ENCODE measurements around the gene CELF4. TPM values are rescaled to one million over a fixed set of nuclear protein-coding genes. Genes with fewer than 3 reads are reported as not detected.

Gene CELF4
- total and polyA plus RNA-seq, 4 donors: 0.24 to 3.0 (median 1.3) TPM

DNA sequence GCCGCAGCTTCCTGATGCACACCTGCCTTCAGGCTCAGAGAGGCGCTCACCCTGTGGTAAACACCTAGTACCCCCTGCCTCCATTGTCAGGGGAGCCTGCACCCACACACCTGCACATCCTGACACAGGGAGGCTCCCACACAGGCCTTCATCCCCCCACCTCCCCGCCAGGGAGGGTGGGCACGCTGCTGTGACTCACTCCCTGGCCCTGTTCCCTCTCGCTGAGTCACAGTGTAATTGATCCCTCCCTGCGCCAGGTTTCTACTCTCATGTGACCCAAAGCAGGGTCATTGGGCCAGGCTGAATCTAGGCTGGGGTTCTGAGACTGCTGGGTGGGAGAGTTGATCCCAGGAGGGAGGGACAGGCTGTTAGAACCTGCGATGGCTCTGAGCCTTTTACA is 8.5 kb upstream of the CELF4 start:
- Histone ChIP-seq H3K27ac (ENCODE audit: low read depth in 1 of 2, low read length in 1 of 2) (no peak overlapping the region), H3K4me1 (ENCODE audit: control insufficient read depth in 5 of 5, insufficient read depth in 5 of 5, low read length in 5 of 5) (peaks cover 0 to 12% (median 5%) of the 10 kb centered on the region in 5 donors), H3K27me3 (ENCODE audit: control insufficient read depth in 3 of 3, insufficient read depth in 3 of 3, low read length in 2 of 3) (peaks cover 0 to 10% (median 0%) of the 10 kb centered on the region in 3 donors), H3K4me3 (no peak overlapping the region), H3K9me3 (ENCODE audit: control insufficient read depth in 4 of 4, insufficient read depth in 3 of 4, low read length in 3 of 4) (peaks cover 0 to 2% (median 0%) of the 10 kb centered on the region in 4 donors), H3K9ac (ENCODE audit: insufficient read depth in 1 of 2, low read length in 2 of 2) (no peak overlapping the region), H3K36me3 (ENCODE audit: control insufficient read depth in 4 of 4, insufficient read depth in 4 of 4, low read length in 4 of 4) (no peaks in the 10 kb centered on the region)
- WGBS, 2 donors: 83 to 86% methylated on average over 7 of the region's 7 CpGs
- ATAC-seq (ENCODE audit: insufficient read depth, low FRiP score): no peak
- no peak for DNase-seq
- TF ChIP-seq, protein P1, sequence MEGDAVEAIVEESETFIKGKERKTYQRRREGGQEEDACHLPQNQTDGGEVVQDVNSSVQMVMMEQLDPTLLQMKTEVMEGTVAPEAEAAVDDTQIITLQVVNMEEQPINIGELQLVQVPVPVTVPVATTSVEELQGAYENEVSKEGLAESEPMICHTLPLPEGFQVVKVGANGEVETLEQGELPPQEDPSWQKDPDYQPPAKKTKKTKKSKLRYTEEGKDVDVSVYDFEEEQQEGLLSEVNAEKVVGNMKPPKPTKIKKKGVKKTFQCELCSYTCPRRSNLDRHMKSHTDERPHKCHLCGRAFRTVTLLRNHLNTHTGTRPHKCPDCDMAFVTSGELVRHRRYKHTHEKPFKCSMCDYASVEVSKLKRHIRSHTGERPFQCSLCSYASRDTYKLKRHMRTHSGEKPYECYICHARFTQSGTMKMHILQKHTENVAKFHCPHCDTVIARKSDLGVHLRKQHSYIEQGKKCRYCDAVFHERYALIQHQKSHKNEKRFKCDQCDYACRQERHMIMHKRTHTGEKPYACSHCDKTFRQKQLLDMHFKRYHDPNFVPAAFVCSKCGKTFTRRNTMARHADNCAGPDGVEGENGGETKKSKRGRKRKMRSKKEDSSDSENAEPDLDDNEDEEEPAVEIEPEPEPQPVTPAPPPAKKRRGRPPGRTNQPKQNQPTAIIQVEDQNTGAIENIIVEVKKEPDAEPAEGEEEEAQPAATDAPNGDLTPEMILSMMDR (IDR thresholded peaks at IDR 0.05; ENCODE audit: control extremely low read depth, extremely low read depth): no peak

DNA sequence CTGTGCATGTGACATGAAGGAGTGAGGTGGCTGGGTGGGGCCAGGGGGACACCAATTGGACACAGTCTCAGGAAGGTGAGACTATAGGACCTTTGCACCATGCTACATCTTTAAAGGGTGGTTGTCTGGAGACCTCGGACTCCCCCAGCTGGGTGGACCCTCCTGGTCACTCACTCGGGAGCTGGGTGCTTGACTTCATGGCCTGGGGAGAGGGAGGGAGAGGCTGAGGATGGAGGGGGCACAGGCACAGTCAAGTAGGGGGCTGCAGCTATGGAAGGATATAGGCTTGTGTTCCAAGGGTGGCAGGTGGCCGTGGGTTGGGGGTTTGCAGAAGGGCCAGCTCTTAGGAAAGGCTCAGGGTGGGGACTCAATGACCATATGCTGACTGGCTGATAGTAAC is 7.1 kb upstream of the CELF4 start:
- Histone ChIP-seq H3K9ac (ENCODE audit: insufficient read depth in 1 of 2, low read length in 2 of 2) (no peak overlapping the region), H3K27ac (ENCODE audit: low read depth in 1 of 2, low read length in 1 of 2) (no peak overlapping the region), H3K27me3 (ENCODE audit: control insufficient read depth in 3 of 3, insufficient read depth in 3 of 3, low read length in 2 of 3) (peaks cover 4 to 24% (median 12%) of the 10 kb centered on the region in 3 donors), H3K36me3 (ENCODE audit: control insufficient read depth in 4 of 4, insufficient read depth in 4 of 4, low read length in 4 of 4) (no peaks in the 10 kb centered on the region), H3K4me1 (ENCODE audit: control insufficient read depth in 5 of 5, insufficient read depth in 5 of 5, low read length in 5 of 5) (peaks cover 0 to 13% (median 1%) of the 10 kb centered on the region in 5 donors), H3K4me3 (no peak overlapping the region), H3K9me3 (ENCODE audit: control insufficient read depth in 4 of 4, insufficient read depth in 3 of 4, low read length in 3 of 4) (peaks cover 0 to 4% (median 0%) of the 10 kb centered on the region in 4 donors)
- ATAC-seq (ENCODE audit: insufficient read depth, low FRiP score) (no peak), DNase-seq (no peak)
- 62 to 85% methylated on average over 3 of the region's 3 CpGs for WGBS, 2 donors
- TF ChIP-seq, protein P1 (IDR thresholded peaks at IDR 0.05; ENCODE audit: control extremely low read depth, extremely low read depth): no peak

DNA sequence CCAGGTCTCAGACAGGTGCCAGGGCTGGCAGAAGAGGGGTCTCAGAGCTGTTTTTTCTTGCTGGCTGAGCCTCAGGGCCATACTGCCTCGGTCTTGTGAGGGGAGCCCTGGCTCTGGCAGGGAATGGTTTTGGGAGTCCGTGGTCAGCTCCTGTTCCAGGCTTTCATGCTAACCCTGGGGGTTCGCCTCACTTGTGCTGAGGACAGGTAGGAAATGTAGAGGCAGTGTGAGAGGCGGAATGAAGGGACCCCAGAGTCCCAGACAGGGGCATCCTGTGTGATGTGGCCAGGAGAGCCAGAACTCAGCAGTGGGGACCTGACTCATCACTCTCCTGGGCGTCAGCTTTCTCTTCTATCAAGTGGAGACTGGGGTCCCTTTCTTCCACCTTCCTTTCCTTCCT is 5.7 kb upstream of the CELF4 start:
- Histone ChIP-seq H3K36me3 (ENCODE audit: control insufficient read depth in 4 of 4, insufficient read depth in 4 of 4, low read length in 4 of 4) (no peaks in the 10 kb centered on the region), H3K9ac (ENCODE audit: insufficient read depth in 1 of 2, low read length in 2 of 2) (no peak overlapping the region), H3K4me1 (ENCODE audit: control insufficient read depth in 5 of 5, insufficient read depth in 5 of 5, low read length in 5 of 5) (peaks cover 0 to 10% (median 4%) of the 10 kb centered on the region in 5 donors), H3K4me3 (no peak overlapping the region), H3K9me3 (ENCODE audit: control insufficient read depth in 4 of 4, insufficient read depth in 3 of 4, low read length in 3 of 4) (peaks cover 0 to 4% (median 0%) of the 10 kb centered on the region in 4 donors), H3K27ac (ENCODE audit: low read depth in 1 of 2, low read length in 1 of 2) (no peak overlapping the region), H3K27me3 (ENCODE audit: control insufficient read depth in 3 of 3, insufficient read depth in 3 of 3, low read length in 2 of 3) (peaks cover 4 to 27% (median 14%) of the 10 kb centered on the region in 3 donors)
- TF ChIP-seq, protein P1 (IDR thresholded peaks at IDR 0.05; ENCODE audit: control extremely low read depth, extremely low read depth): no peak
- 58 to 68% methylated on average over 5 of the region's 5 CpGs for WGBS, 2 donors
- no peak for ATAC-seq (ENCODE audit: insufficient read depth, low FRiP score)
- DNase-seq: no peak
